NCI-H128 (cell line): ENCODE data around the gene APAF1.

ENCODE experiments used
- DNase-seq: peaks from one replicate; lab custom pipeline; 2025; ENCODE audit not compliant: unreplicated experiment; lab: John Stamatoyannopoulos, UW

APAF1 gene

DNA sequence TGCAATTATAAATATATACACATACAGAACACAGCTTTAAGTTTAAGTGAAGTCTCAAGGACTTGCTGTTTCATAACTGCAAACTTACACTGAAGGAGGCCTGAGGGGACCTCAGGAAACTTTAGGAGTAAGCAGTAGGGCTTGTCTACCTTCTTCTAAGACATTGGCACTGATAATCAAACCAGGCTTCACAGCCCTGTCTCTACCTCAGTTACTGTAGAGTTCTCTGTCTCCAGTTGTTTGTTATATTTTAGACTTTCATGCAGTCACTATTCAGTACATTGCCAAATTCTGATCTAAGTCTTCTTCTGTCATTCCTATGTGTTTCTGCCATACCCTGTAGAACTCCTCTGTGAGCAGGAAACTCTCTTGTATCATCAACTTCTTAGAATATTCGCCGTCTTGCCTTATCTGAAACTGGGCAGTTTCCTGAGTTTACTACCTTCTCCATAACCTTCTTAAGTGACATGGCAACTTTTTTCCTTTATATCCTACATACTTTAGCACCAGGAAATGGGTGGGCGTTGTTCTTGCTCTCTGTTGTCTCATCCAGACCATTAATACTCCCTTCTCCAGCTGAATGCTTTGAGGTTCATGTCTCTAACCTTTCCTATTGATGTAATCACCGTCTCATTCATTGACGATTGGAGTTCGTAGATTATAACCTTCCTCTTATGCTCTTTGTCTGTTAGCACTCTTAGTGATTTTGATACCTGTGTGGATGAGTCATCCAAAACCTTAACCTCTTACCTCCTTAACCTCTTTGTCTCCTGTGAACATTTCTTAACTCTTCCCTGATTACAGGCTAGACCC is 11.4 kb downstream of the APAF1 start:
- DNase-seq, result no peak

DNA sequence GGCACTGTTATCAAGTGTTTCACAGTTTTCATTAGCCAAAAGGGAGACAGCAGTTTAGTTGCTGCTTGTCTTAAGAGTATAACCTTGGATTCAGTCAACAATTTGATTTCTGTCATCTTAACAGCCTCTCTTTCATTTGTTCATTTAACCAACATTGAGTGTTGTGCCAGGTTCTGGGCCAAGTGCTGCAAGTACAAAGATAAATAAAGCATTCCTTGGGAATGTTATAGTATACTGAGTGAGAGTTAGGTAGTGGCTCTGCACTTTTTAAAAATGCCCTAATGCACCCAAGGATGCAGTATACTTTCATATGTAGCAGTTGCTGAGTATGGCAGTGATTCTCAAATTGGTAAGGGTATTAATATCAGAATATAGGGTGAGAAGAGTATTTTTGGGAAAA is 15.4 kb downstream of the APAF1 start:
- DNase-seq, result no peak

DNA sequence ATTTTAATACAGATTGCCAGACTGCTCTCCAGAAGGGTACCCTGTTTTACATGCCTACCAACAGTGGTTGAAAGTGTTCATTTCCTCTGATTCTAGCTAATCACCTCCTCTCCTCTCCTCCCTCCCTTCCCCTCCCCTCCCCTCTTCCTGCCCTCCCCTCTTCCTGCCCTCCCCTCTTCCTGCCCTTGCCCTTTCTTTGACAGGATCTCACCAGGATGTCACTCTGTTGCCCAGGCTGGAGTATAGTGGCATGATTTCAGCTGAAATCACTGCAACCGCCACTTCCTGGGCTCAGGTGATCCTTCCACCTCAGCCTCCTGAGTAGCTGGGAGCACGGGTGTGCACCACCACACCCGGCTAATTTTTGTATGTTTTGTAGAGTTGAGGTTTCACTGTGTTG is 24.7 kb downstream of the APAF1 start:
- no peak for DNase-seq

DNA sequence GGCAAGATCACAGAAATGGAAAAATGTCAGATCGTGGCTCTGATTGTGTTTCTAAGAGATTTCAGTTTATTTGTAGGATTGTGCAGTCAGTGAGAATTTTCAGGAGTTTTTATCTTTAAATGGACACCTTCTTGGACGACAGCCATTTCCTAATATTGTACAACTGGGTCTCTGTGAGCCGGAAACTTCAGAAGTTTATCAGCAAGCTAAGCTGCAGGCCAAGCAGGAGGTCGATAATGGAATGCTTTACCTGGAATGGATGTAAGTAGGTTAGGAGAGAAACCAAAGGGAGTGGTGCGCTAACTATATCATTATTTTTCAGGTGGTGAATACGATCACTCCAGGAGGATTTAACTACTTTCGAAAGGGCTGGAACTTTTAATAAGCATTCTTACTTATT is 26.4 kb downstream of the APAF1 start:
- no peak for DNase-seq

DNA sequence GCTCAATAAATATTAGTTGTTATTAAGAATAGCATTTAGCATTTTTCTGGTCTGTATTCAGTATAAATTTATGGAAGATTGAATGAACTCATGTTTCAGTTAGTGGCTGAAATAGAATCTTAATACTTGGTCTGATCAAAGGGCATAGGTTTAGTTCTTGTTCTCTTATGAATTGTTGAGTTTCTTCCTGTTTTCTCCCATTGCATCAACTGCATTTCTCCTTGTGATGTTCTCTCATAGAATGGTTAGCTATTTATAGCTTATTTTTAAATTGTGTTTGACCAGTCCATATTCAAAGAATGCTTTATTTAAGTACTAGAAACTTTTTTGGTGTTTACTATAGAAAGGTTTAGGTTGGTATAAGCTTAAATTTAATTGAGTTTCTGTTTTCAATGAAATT is 29.8 kb downstream of the APAF1 start:
- DNase-seq, result no peak

DNA sequence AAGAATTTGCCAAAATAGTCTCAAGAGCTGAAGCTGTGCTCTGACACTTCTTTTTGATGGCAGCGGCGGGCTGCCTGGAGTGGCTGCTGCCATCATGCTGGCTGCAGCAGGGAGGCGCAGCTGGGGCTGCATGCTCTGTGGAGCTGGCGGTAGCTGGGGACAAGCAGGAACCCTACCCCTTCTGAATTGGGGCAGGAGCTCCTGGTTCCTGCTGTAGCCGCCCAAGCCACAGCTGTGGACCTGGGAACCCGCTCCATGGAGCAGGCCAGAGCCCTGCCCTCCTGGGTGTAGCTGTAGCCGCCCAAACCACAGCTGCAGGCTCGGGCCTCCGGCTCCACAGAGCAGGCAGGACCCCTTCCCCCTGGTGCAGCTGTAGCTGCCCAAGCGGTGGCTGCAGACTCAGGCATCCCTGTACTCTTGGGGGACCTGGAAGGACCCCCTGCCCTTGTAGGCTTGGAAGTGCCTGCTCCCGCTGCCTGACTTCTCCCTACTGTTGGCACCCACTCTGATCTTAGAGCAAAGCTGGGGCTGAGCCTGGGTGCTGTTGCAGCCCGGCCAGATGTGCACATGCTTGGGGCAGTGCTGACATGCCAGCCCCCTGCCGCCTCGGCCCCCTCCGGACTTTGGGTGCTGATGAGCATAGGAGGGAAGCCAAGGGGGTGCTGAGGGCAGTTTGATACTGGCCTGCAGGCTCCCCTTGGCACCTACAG is 33.3 kb downstream of the APAF1 start:
- no peak for DNase-seq

DNA sequence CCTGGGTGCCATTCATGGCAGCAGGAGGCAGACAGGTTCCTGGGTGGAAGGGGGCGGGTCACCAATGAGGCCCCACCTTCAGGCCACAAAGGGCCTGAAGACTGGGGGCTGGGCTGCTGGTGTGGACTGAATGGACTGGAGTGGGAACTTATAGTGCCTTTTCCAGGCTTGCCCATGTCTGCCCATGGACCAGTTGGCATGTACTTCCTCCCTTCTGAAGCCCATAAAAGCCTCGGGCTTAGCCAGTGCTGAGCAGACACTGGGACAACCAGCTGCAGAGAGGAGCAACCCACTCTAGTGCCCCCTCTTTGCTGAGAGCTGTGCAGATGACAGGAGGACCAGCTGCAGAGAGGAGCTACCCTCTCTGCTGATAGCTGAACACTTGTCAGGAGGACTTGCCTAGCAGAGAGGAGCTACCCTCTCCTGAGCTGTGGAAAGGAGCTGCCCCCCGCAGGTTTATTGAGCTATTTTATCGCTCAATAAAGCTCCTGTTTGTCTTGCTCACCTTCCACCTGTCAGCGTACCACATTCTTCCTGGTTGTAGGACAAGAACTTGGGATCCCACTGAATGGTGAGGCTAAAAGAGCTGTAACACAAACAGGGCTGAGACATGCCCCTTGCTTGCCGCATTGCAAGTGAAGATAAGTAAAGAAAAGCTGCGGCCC is 34.0 kb downstream of the APAF1 start:
- DNase-seq, result no peak

DNA sequence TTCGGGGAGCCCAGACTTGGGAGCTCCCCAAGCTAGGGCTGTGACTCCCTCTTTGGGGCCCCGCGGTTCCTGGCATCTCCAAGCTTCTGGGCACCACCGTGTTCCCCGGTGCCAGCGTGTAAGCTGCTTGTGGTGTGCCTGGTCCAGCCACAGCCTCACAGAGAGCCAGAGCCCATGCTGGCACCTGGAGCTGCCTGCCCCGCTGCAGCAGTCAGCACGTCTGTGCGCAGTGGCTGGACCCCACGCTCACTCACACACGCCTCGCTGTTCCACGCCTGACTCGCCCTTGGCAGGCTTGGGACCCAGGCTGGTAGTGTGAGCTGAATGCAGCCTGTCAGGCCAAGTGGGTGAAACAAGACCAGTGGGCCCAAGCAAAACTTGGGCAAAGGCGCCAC is 34.5 kb downstream of the APAF1 start:
- DNase-seq, result no peak

DNA sequence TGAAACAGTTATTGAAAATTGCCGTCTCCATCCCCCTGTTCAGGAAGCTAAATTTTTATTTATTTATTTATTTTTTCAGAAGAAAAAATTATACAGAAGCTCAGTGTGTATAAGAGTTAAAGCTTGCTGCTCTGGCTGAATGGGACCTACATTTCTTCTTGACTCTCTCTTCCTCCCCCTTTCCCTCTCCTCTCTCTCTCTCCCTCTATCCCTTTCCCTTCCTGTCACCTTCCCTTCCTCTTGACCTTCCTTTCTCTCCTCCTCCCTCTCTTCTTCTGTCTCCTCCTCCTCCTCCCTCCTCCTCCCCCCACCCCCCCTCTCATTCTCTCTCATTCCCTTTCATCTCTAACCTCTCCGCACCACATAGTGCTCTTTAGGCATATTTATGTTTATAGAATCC is 39.1 kb downstream of the APAF1 start:
- DNase-seq, result no peak

DNA sequence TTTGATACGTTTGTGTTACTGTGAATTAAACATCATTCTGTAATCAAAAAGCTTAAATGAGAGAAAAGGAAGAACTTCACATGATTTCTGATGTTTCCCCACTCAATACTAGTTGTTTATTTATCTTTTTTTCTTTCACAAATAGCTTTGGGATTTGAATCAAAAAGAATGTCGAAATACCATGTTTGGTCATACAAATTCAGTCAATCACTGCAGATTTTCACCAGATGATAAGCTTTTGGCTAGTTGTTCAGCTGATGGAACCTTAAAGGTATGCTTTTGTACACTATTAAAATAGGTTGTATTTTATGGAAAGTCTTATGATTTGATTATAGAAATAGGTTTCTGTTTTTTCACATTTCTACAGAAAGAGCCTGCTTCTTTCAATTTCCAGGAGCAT is 41.5 kb downstream of the APAF1 start:
- no peak for DNase-seq

DNA sequence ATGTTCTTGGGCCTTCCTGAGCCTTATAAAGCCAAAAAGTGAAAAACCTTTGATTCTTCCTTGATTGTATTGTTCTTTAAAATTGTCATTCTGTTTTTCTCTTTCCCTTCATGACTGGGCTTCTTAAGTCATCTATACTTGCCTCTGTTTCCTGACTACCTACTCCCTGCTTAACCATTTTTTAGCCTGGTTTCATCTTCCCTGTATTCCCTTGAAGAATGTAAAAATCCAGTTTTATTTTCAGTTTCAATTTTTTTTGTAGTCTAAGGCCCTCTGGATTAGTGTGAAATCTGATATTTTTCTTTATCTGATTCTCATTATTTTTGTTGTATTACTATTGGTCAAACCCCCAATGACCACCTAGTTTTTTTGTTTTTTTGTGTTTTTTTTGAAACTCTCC is 46.3 kb downstream of the APAF1 start:
- no peak for DNase-seq

DNA sequence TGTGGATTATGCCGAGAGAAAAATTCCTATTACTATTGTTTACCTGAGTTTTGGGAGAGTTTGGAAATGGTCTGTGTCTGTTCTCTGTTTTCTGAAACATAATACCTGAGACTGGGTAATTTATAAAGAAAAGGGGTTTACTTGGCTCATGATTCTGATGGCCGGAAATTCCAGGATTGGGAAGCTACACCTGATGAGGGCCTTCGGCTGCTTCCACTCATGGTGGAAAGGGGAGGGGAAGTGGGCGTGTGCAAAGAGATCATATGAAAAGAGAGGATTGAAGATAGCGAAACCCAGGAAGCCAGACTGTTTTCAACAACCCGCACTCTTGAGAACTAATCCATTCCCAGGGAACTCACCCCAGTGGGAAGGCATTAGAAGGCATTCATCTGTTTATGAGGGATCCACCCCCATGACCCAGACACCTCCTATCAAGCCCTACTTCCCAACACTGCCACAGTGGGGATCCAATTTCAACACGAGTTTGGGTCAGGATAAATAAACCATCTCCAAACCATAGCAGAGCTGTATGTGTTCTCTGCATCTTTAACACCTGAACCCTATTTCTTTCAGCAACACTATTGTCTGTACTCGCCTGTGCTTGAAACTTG is 51.1 kb downstream of the APAF1 start:
- DNase-seq, result no peak

DNA sequence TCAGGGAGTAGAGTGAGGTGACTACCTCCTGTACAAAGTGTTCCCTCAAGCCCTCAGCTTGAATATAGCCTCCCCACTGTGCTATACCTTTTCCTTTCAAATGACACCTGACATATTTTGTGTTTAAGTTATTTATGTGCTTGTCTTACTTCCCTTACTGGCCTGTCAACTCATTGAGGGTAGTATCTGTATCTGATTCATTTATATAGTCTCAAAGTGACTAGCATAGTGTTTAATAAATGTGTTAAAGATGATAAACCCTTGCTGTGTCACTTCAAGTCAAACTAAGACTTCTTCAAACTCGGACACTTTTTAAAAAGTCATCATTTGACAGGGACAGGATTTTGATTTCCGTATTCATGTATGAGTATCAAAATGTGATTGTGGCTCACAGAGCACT is 52.1 kb downstream of the APAF1 start:
- DNase-seq, result no peak

DNA sequence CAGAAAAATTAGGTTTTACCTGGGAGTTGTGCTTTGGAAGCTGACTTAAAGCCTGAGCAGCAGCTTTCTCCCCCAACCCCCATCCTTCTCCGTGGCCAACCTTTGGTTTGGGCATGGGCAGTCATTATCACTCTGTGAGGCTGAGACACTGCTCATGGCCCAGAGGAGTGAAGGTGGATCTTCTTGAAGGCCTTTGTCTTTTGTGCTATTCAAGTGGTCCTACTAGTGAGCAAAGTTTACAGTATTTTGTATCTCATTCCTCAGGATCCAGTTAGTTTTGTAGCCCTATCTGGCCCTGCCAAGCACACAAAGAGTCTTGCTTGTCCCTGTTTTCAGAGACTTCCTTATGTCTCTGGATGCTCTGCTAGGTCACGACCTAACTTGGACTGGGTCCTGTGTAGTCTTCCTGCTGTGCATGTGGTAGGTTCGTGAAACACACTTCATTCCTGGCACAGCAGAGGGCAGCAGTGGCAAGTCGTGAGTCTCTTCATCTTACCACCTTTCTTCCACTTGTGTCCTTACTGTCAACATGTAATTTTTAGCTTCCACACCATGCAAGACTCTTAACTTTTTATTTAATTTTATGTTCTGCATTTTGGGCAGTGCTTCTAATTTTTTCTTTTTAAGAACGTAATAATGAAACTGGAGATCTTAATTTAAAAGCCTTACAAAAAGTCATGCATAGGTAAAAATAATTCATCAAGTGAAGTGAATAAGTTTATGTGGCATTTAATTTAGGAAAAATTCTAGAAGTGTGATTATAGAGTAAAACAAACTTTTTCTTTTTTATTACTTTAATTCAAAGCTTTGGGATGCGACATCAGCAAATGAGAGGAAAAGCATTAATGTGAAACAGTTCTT is 53.7 kb downstream of the APAF1 start:
- DNase-seq, result peak; percentile 15

DNA sequence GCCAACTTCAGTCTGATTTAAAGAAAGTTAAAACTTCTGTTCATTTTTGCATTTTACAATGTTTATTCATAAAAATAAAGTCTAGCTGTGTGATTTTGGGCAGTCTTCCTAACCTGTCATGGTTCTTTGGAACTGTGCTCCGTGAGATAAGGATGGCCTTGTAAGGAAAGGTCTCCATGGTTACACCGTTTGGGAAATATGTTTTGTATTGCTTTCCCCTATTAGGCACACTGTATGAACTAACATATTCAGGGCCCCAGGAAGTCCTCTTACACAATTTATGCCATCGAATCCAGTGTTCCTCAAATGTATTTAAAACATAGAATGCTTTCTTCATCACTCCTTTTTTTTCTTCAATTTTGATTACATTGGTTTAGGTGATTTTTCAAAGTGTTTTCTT is 54.5 kb downstream of the APAF1 start:
- no peak for DNase-seq

DNA sequence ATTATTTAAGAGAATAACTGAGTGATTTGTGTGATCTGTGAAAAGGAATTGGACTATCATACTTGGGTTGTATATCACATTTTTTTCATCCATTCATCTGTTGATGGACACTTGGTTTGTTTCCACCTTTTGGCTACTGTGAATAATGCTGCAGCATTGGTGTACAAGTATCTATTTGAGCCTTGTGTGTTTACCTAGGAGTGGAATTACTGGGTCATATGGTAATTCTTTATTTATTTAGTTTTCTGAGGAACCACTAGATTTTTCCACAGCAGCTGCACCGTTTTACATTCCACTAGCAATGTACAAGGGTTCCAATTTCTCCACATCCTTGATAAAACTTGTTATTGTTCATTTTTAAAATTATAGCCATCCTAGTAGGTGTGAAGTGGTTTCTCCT is 56.1 kb downstream of the APAF1 start:
- no peak for DNase-seq

DNA sequence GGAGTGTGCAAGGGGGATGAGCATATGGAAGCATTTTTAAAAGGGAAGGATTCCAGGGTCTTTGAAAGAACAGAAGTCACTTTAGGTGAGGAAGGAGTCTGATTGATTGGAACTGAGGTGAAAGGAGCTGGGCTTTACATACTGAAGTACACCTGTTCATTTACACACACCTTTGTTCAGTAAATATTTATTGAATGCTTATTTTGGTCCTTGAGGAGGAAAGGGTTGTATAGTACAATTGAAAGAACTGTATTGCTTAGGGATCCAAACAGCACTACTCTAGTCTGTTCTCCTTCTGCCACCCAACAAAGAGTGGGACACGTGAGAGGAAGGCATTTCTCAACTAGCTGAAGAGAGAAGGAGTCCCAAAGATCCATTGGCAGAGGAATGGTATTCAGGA is 63.9 kb downstream of the APAF1 start:
- no peak for DNase-seq

DNA sequence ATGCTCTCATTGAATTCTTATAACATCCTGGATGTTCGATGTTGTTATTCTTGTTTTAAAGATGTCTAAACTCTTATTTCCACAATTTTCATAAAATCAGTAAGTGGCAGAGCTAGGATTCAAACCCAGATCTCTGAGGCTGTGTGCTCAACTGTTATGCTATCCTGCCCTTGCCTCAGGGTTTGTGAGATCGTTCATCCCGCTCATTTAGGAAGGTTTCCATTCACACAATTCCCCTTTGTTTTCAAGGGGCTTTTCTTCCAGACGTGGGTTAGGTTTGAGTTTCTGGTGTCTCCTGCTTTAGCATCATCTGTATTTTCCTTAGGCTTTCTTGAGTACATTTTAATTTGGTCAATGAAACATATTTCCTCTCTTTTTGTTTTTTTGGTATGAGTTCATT is 69.3 kb downstream of the APAF1 start:
- no peak for DNase-seq

DNA sequence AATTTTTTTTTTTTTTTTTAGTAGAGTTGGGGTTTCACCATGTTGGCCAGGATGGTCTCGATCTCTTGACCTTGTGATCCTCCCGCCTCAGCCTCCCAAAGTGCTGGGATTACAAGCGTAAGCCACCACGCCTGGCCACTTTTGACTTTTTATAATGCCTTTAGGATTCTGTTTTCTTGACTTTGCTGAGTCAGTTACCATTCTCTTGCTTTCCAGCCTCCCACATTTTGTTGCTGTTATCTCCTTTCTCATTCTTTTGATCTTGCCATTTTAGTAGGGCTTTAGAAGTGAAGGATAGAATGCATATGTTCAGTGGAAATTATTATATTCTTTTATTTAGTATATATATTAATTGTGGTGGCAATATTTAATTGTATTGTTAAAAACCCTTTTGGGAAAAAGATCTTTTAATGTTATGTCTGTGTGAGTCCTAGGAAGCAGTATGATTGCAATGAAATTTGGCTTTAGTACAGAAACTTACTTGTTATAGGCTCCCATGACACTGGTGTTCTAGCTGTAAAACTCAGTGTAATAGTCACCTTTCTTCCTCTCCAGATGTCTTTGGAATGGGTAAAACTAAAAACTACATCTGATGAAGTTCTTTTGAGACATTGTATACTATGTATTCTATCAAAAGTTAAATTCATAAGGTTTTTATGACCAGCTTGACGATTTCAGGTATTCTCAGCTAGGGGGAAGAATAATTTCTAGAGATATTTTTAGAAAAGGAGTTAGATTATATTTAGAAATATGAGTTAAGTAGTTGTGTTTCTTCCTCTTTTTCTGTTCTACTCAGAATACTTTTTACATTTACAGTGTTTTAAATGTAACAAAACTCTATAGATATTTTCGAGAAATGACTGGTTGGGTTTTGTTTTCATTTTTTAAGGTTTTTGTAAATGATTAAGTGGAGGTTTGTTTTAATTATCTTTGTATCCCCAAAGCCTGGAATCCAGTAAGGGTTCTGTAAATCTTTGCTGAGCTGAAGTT is 74.7 kb downstream of the APAF1 start:
- no peak for DNase-seq
